ENCODE data around the gene ACY1.

DNA sequence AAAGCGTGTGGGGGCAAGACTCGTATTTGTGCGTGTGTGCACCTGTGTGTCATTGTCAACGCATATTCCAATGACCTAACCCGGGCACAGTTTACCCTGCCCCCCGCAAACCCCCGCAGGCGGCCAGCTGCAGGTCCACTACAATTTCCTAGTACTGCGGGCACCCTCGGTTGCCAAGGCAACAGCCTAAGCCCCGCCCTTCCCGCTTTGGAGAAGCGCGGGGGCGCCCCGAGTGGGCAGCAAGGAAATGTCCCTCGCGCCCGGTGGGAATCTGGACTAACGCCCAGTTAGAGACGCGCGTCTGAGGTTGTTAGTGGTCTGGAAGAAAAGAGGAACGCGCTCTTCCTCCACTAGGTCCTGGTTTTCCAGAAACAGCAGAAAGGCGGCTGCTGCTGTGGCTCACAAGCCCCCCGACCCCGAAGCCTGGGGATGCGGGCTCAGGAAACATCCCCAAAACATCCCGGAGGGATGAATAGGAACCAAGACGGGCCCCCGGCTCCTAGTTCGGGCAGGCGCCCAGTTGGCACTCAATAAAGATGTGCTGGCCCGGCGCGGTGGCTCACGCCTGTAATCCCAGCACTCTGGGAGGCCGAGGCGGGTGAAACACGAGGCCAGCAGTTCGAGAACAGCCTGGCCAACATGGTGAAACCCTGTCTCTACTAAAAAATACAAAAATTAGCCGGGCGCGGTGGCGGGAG lies 7.3 kb upstream of the ACY1 start:
- TF ChIP-seq, protein P1, sequence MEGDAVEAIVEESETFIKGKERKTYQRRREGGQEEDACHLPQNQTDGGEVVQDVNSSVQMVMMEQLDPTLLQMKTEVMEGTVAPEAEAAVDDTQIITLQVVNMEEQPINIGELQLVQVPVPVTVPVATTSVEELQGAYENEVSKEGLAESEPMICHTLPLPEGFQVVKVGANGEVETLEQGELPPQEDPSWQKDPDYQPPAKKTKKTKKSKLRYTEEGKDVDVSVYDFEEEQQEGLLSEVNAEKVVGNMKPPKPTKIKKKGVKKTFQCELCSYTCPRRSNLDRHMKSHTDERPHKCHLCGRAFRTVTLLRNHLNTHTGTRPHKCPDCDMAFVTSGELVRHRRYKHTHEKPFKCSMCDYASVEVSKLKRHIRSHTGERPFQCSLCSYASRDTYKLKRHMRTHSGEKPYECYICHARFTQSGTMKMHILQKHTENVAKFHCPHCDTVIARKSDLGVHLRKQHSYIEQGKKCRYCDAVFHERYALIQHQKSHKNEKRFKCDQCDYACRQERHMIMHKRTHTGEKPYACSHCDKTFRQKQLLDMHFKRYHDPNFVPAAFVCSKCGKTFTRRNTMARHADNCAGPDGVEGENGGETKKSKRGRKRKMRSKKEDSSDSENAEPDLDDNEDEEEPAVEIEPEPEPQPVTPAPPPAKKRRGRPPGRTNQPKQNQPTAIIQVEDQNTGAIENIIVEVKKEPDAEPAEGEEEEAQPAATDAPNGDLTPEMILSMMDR (conservative IDR thresholded peaks at IDR 0.05), result no peak
- no peak for TF ChIP-seq ZFX (IDR thresholded peaks at IDR 0.05)

Measured in C4-2B (cell line).